CD14-positive monocyte (primary cell): ENCODE results near the gene KLF3. TPM values are rescaled to one million over a fixed set of nuclear protein-coding genes. Genes with fewer than 3 reads are reported as not detected.

ENCODE experiments used
- DNase-seq, 3 donors: peaks; one replicate each; pipeline ENCODE4 v3.0.0-alpha.2; 2011 to 2022
- H2AFZ ChIP-seq: 2 replicates; pipeline ENCODE4 v1.6.0; 2012; ENCODE audit warnings: mild to moderate bottlenecking, low read depth, low read length, inconsistent platforms; ENCODE audit not compliant: insufficient read depth, poor library complexity, severe bottlenecking
- H3K27ac ChIP-seq, 2 donors: 1 replicate in 1 of 2; 2 replicates in 1 of 2; pipeline ENCODE4 v1.5.1; 2012 to 2013; ENCODE audit warnings: low read length in 2 of 2, control low read depth in 1 of 2, inconsistent platforms in 1 of 2, low read depth in 1 of 2, mild to moderate bottlenecking in 1 of 2
- H3K27me3 ChIP-seq, 2 donors: one replicate each; pipeline versions ENCODE4 v1.6.0 to v1.6.1; 2011 to 2013; ENCODE audit warnings: low read length in 2 of 2; ENCODE audit not compliant: control insufficient read depth in 2 of 2, insufficient read depth in 2 of 2
- H3K36me3 ChIP-seq, 2 donors: replicated peaks in 1 of 2; 1 replicate in 1 of 2; 2 replicates in 1 of 2; pipeline versions ENCODE4 v1.5.1 to v1.6.1; 2012 to 2013; ENCODE audit warnings: low read length in 2 of 2, control low read depth in 1 of 2, inconsistent platforms in 1 of 2, mild to moderate bottlenecking in 1 of 2; ENCODE audit not compliant: insufficient read depth in 2 of 2, control insufficient read depth in 1 of 2
- H3K4me1 ChIP-seq, 2 donors: 1 replicate in 1 of 2; 2 replicates in 1 of 2; pipeline versions ENCODE4 v1.5.1 to v1.6.1; 2012 to 2013; ENCODE audit warnings: low read length in 2 of 2, control low read depth in 1 of 2, inconsistent platforms in 1 of 2, mild to moderate bottlenecking in 1 of 2, moderate library complexity in 1 of 2; ENCODE audit not compliant: insufficient read depth in 2 of 2, control insufficient read depth in 1 of 2
- H3K4me2 ChIP-seq: replicated peaks from 2 replicates; pipeline ENCODE3; 2012; ENCODE audit warnings: low read length, moderate library complexity, mild to moderate bottlenecking; ENCODE audit not compliant: poor library complexity, severe bottlenecking; ENCODE audit errors: extremely low read depth
- H3K4me3 ChIP-seq, 3 experiments: fragments of 200-600 bp in 1 of 3; sonication (generic) in 1 of 3; replicated peaks in 1 of 3; 1 replicate in 2 of 3; 2 replicates in 1 of 3; pipeline ENCODE4 v1.5.1; 2011 to 2013; ENCODE audit warnings: low read length in 3 of 3, mild to moderate bottlenecking in 3 of 3, control low read depth in 2 of 3, low read depth in 2 of 3, inconsistent platforms in 1 of 3, moderate library complexity in 1 of 3
- H3K79me2 ChIP-seq: 2 replicates; pipeline ENCODE4 v1.6.0; 2012; ENCODE audit warnings: mild to moderate bottlenecking, control low read depth, inconsistent platforms, low read length, moderate library complexity; ENCODE audit not compliant: insufficient read depth
- H3K9ac ChIP-seq: 2 replicates; pipeline ENCODE4 v1.6.0; 2017; ENCODE audit warnings: low read length, mild to moderate bottlenecking; ENCODE audit not compliant: insufficient read depth, poor library complexity, severe bottlenecking
- H3K9me3 ChIP-seq, 2 donors: replicated peaks in 1 of 2; 1 replicate in 1 of 2; 2 replicates in 1 of 2; pipeline versions ENCODE4 v1.5.1 to v1.6.1; 2012 to 2013; ENCODE audit warnings: low read length in 2 of 2, control low read depth in 1 of 2; ENCODE audit not compliant: control insufficient read depth in 1 of 2, insufficient read depth in 1 of 2
- H4K20me1 ChIP-seq: 2 replicates; pipeline ENCODE4 v1.6.0; 2012; ENCODE audit warnings: mild to moderate bottlenecking, low read length, control low read depth, moderate library complexity; ENCODE audit not compliant: insufficient read depth
- H3K27ac Mint-ChIP-seq, 7 donors: one replicate each; pipeline ENCODE4 v1.8.0; 2020; ENCODE audit warnings: mild to moderate bottlenecking in 7 of 7, mixed read lengths in 7 of 7, moderate library complexity in 6 of 7, inconsistent platforms in 2 of 7
- H3K27me3 Mint-ChIP-seq, 3 donors: one replicate each; pipeline ENCODE4 v1.8.0; 2021 to 2022; ENCODE audit warnings: low read depth in 3 of 3, mild to moderate bottlenecking in 3 of 3, mixed read lengths in 3 of 3, moderate library complexity in 3 of 3, inconsistent platforms in 1 of 3
- H3K36me3 Mint-ChIP-seq, 2 donors: one replicate each; pipeline ENCODE4 v1.8.0; 2020; ENCODE audit warnings: mixed read lengths in 2 of 2, inconsistent platforms in 1 of 2, mild to moderate bottlenecking in 1 of 2
- H3K4me1 Mint-ChIP-seq: one replicate; pipeline ENCODE4 v1.8.0; 2020; ENCODE audit warnings: mild to moderate bottlenecking, mixed read lengths
- H3K4me3 Mint-ChIP-seq, 2 donors: one replicate each; pipeline ENCODE4 v1.8.0; 2020; ENCODE audit warnings: mild to moderate bottlenecking in 2 of 2, mixed read lengths in 2 of 2, moderate library complexity in 1 of 2
- H3K9me3 Mint-ChIP-seq, 7 donors: one replicate each; pipeline ENCODE4 v1.8.0; 2020 to 2022; ENCODE audit warnings: mixed read lengths in 7 of 7, mild to moderate bottlenecking in 6 of 7, moderate library complexity in 6 of 7, inconsistent platforms in 2 of 7
- CTCF ChIP-seq: fragments of 200-600 bp; IDR thresholded peaks from one replicate; pipeline ENCODE4 v1.8.0; 2022; ENCODE audit warnings: antibody characterized with exemption, mild to moderate bottlenecking
- WGBS: methylation state at CpG from one replicate; pipeline ENCODE4 v1.1.5; 2013; ENCODE audit warnings: missing lambda C conversion rate; ENCODE audit not compliant: insufficient coverage; 5-methylcytosine and 5-hydroxymethylcytosine counted together
- intact Hi-C, 2 donors: fragments of 100-400 bp; cut with micrococcal nuclease; formaldehyde crosslinking; loops; one replicate each; pipeline versions ENCODE4 v1.15.0 to v1.15.1; 2023
- polyA plus RNA-seq, 3 donors: library from polyadenylated mRNA; depleted of rRNA in 1 of 3; unstranded in 2 of 3; stranded (reverse) in 1 of 3; fragments of 300-500 nt in 2 of 3; fragments of >200 nt in 1 of 3; fragmentation: Illumina TruSeq in 2 of 3; gene quantifications; 1 replicate in 2 of 3; 2 replicates in 1 of 3; pipeline ENCODE4 v1.2.3, GENCODE V29; 2012 to 2021

The KLF3 gene
- polyA plus RNA-seq, 3 donors, result 46.3 to 95.7 (median 53.9) TPM

- Mint-ChIP-seq H3K4me3 (no peak overlapping the region), H3K4me1 (peaks cover 35% of the 10 kb centered on the region), H3K27ac (peak overlapping the region in 1 of 7 donors; percentile 2), H3K27me3 (peaks cover 1 to 12% (median 2%) of the 10 kb centered on the region in 3 donors), H3K36me3 (peaks cover 1 to 9% of the 10 kb centered on the region in 2 donors), H3K9me3 (peaks cover 0 to 5% (median 3%) of the 10 kb centered on the region in 7 donors)
- Histone ChIP-seq H2AFZ (no peak overlapping the region), H3K4me3 (no peak overlapping the region), H3K36me3 (no peaks in the 10 kb centered on the region), H3K27me3 (no peaks in the 10 kb centered on the region), H3K9ac (no peak overlapping the region), H3K9me3 (no peaks in the 10 kb centered on the region), H3K4me1 (peaks cover 22 to 25% of the 10 kb centered on the region in 2 donors), H3K27ac (no peak overlapping the region), H3K4me2 (no peak overlapping the region), H4K20me1 (no peaks in the 10 kb centered on the region), H3K79me2 (peaks cover 36% of the 10 kb centered on the region)
- DNase-seq, result no peak
- WGBS, result 100% methylated on average over 2 of the region's 4 CpGs
- no peak for TF ChIP-seq CTCF
- intact Hi-C loops, result loop anchor here (5.0 kb wide), 2 partner anchors 39 to 139 kb away; no protein-coding TSS in a partner anchor
Measured at GRCh38 chr4:38660838-38661237, 3.2 kb upstream of the KLF3 start.

- Mint-ChIP-seq H3K36me3 (peaks cover 6 to 15% of the 10 kb centered on the region in 2 donors), H3K4me1 (peaks cover 40% of the 10 kb centered on the region), H3K27ac (peak overlapping the region in 2 of 7 donors; percentile 22 to 81), H3K9me3 (peaks cover 0 to 5% (median 3%) of the 10 kb centered on the region in 7 donors), H3K4me3 (no peak overlapping the region), H3K27me3 (peaks cover 1 to 12% (median 2%) of the 10 kb centered on the region in 3 donors)
- H3K27me3 ChIP-seq, result no peaks in the 10 kb centered on the region
- H3K9me3 ChIP-seq, result no peaks in the 10 kb centered on the region
- no peak overlapping the region for H3K4me3 ChIP-seq
- no peak for DNase-seq
- H3K4me2 ChIP-seq, result no peak overlapping the region
- no peak overlapping the region for H2AFZ ChIP-seq
- peaks cover 42% of the 10 kb centered on the region for H3K79me2 ChIP-seq
- no peak overlapping the region for H3K27ac ChIP-seq
- intact Hi-C loops, result loop anchor here (5.0 kb wide), 2 partner anchors 39 to 139 kb away; no protein-coding TSS in a partner anchor
- WGBS, result no CpG with 5 or more reads among the region's 3 CpGs
- no peak for TF ChIP-seq CTCF
- no peaks in the 10 kb centered on the region for H3K36me3 ChIP-seq
- H4K20me1 ChIP-seq, result no peaks in the 10 kb centered on the region
- H3K9ac ChIP-seq, result no peak overlapping the region
- H3K4me1 ChIP-seq, result peaks cover 27 to 30% of the 10 kb centered on the region in 2 donors
Measured at GRCh38 chr4:38661371-38661770, 2.6 kb upstream of the KLF3 start.
